K562 (cell line): Measurements from ENCODE around the gene SLC2A8. TPM values are rescaled to one million over a fixed set of nuclear protein-coding genes. Genes with fewer than 3 reads are reported as not detected.

Source experiments
- AFF4 ChIP-seq: sonication (generic); formaldehyde crosslinking; IDR thresholded peaks from 2 replicates; pipeline ENCODE4 v1.8.0; 2023; ENCODE audit warnings: mild to moderate bottlenecking, missing genetic modification reagents
- E2F4 ChIP-seq: sonication (generic); formaldehyde crosslinking; IDR thresholded peaks from 2 replicates; pipeline ENCODE4 v1.8.0; 2022; ENCODE audit warnings: mild to moderate bottlenecking, low read depth, missing genetic modification reagents
- ELK3 ChIP-seq: fragments of 450-650 bp; formaldehyde crosslinking; IDR thresholded peaks from 2 replicates; pipeline ENCODE4 v1.4.0; 2020; ENCODE audit warnings: mild to moderate bottlenecking
- FOXK1 ChIP-seq: sonication (generic); formaldehyde crosslinking; IDR thresholded peaks from 2 replicates; pipeline ENCODE4 v1.8.0; 2022; ENCODE audit warnings: missing genetic modification reagents, mild to moderate bottlenecking, borderline replicate concordance
- FOXO4 ChIP-seq: fragments of 450-650 bp; formaldehyde crosslinking; IDR thresholded peaks from 2 replicates; pipeline ENCODE4 v1.4.0; 2020; ENCODE audit warnings: mild to moderate bottlenecking, moderate library complexity
- KDM2B ChIP-seq: fragments of 250-450 bp; sonication (Bioruptor Pico); IDR thresholded peaks from 2 replicates; pipeline ENCODE4 v1.8.0; 2021; ENCODE audit warnings: mild to moderate bottlenecking, moderate library complexity
- MAX ChIP-seq: sonication (generic); formaldehyde crosslinking; IDR thresholded peaks from 2 replicates; pipeline ENCODE4 v1.9.0; 2022; ENCODE audit warnings: mild to moderate bottlenecking, missing genetic modification reagents
- MTA1 ChIP-seq: fragments of 450-650 bp; IDR thresholded peaks from 2 replicates; pipeline ENCODE4 v1.6.1; 2017; ENCODE audit warnings: borderline replicate concordance
- PRDM10 ChIP-seq: fragments of 450-650 bp; IDR thresholded peaks from 2 replicates; pipeline ENCODE4 v1.6.1; 2018; ENCODE audit not compliant: partially characterized antibody
- UBTF ChIP-seq, 2 experiments: IDR thresholded peaks; 2 replicates each; pipeline ENCODE4 v1.6.1; 2012; ENCODE audit warnings: improper control_type of control experiment in 2 of 2, low read depth in 2 of 2, low read length in 2 of 2, borderline replicate concordance in 1 of 2
- ZNF23 ChIP-seq: fragments of 250-450 bp; sonication (Bioruptor Pico); IDR thresholded peaks from 2 replicates; pipeline ENCODE4 v1.4.0; 2020; ENCODE audit warnings: mild to moderate bottlenecking
- ZSCAN29 ChIP-seq: fragments of 450-650 bp; IDR thresholded peaks from 2 replicates; pipeline ENCODE4 v1.6.1; 2017
- polyA plus RNA-seq, 8 experiments: library from polyadenylated mRNA; depleted of rRNA in 4 of 8; stranded (reverse) in 5 of 8; unstranded in 3 of 8; fragments of >200 nt; fragmentation: Nextera tagmentation in 2 of 8; fragmentation: Illumina TruSeq in 1 of 8; extraction: Ambion mirVana in 2 of 8; extraction: Trizol in 1 of 8; gene quantifications; 2 replicates each; pipeline versions ENCODE4 v1.2.1 to v1.2.3, GENCODE V29; 2011 to 2014; ENCODE audit warnings: inconsistent platforms in 1 of 8, missing spikeins in 1 of 8
- total RNA-seq, 7 experiments: library from RNA; depleted of rRNA in 6 of 7; stranded (reverse); fragments of >200 nt in 6 of 7; fragmentation: Illumina TruSeq in 2 of 7; extraction: Trizol in 2 of 7; gene quantifications; 2 replicates each; pipeline versions ENCODE4 v1.2.1 to v1.2.3, GENCODE V29; 2011 to 2021; ENCODE audit warnings: low replicate concordance in 1 of 7

SLC2A8 gene
- total and polyA plus RNA-seq, 9 of the 15 experiments (the other 6 are each of a cell fraction or from before 2014, with no cell fraction given) = 0.13 to 12.9 (median 5.2) TPM

GRCh38 chr9:127396253-127396807, 639 bp upstream of the SLC2A8 start (continued):
- TF ChIP-seq ZSCAN29 (no peak), KDM2B (CRISPR knock-in tag) (peak; percentile 62; the same call in 1 of the 2 replicates), UBTF (IDR thresholded peaks at IDR 0.05; ENCODE audit: borderline replicate concordance in 1 of 2, low read depth in 2 of 2, low read length in 2 of 2) (no peak), ELK3 (CRISPR knock-in tag) (no peak), MAX (CRISPR knock-in tag) (peak; percentile 89), E2F4 (CRISPR knock-in tag) (0 out of 2 replicates have a peak, but pooled peaks have one; percentile 10), ZNF23 (CRISPR knock-in tag) (no peak), AFF4 (CRISPR knock-in tag) (no peak; the same call in 1 of the 2 replicates), MTA1 (no peak), FOXO4 (CRISPR knock-in tag) (0 out of 2 replicates have a peak, but pooled peaks have one; percentile 49), FOXK1 (CRISPR knock-in tag) (0 out of 2 replicates have a peak, but pooled peaks have one; percentile 8), PRDM10 (no peak)
